Astrocyte of the cerebellum (primary cell): Measurements from ENCODE around the gene NPIPA2.
"Not testable (repeated sequence)": the region's sequence is repeated elsewhere in the genome, so short reads cannot be mapped to it uniquely, and the experiment has no call there.

ENCODE experiments used
- DNase-seq: peaks from one replicate; pipeline ENCODE4 v3.0.0-alpha.2; 2011; ENCODE audit warnings: low read depth
- H3K4me3 ChIP-seq: 2 replicates; pipeline ENCODE4 v1.5.1; 2011; ENCODE audit warnings: mild to moderate bottlenecking, low read depth, low read length, moderate library complexity
- in situ Hi-C: cut with HindIII; loops from 2 replicates; pipeline ENCODE4 v1.10.0; 2017; ENCODE audit warnings: low sequenced_read_pairs

The NPIPA2 gene

DNA sequence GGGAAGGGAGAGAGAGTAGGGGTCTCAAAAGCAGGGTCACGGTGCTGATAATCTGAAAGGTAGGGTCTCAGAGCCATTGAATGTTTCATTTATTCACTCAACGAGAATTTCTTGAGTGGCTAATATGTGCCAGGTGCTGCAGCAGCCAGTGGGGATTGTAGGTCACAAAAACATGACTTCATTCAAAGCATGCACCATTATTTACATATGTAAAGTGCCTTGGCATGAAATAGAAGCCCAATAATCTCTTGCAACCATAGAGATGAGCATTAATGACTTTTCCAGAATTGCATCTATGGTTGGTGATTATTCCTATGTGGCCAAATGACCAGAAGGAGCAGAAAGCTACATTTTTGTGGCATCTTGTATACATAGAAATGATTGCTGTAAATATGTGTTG lies 55.2 kb downstream of the NPIPA2 start:
- in situ Hi-C loops, DNase-seq, H3K4me3 ChIP-seq: not testable (repeated sequence)

DNA sequence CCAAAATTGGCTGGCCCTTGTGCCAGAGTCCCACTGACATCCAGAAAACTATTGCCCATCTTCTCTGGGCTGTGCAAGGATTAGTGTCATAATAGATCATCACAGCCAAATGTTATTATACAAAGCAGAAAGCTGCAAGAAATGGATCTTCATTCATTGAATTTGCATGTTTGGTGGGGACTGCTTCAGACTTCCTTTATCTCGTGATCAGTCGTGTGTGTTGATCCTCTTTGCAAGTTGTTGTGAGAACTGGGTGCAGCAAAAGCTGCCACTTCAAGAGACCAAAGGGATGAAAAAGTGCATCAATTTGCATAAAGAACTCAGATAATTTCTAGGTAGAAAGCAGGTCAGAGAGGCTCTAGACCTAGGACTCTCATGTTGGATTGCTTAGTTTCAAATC lies 61.2 kb downstream of the NPIPA2 start:
- in situ Hi-C loops: not testable (repeated sequence)

DNA sequence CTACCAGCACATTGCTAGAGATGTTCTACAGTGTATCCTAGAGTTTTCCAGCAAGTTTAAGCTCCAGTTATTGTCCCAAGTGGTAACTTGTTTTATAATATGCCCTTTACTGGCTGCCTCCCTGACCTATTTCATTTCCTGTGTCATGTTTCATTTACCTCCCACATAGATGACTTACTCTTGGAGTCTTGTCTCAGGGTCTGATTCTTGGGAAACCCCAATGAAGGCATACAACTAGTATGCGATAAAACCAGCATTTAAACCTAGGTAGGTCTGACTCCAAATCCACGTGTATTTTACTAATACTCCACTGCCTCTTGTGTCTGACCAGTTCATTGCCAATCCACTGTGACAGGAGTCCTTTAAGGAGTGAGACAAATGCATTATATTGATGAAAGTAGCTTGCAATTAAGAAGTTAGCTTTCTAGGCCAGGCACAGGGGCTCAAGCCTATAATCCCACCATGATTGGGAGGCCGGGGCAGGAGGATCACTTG lies 64.9 kb downstream of the NPIPA2 start:
- DNase-seq, H3K4me3 ChIP-seq, in situ Hi-C loops: not testable (repeated sequence)

More for the DNA sequence above, 61.2 kb downstream of the NPIPA2 start:
- not testable (repeated sequence) for DNase-seq, H3K4me3 ChIP-seq

DNA sequence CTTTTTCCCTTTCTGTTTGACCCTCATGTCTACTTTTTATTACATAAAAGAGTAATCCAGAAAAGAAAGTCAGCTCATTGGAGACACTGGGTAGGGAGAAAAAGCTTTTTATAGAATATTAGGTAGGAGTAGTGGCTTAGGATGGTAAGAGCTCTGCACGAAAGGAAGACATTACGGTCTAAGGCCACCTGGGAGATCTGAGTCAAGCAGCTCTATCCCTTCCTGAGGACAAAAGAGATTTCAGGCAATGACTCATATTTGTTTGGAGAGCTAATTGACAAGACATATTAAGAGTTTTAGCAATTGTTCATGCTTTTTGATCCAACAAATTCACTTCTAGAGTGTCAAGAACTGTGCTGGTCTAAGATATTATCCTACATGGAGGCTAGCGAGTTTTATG lies 71.6 kb downstream of the NPIPA2 start:
- in situ Hi-C loops, H3K4me3 ChIP-seq, DNase-seq: not testable (repeated sequence)
